ENCODE results near the gene L3HYPDH. TPM values are rescaled to one million over a fixed set of nuclear protein-coding genes. Genes with fewer than 3 reads are reported as not detected.

Gene L3HYPDH
- total RNA-seq, 3 donors from 2014 or later, result 12.8 to 19.2 (median 16.1) TPM

DNA sequence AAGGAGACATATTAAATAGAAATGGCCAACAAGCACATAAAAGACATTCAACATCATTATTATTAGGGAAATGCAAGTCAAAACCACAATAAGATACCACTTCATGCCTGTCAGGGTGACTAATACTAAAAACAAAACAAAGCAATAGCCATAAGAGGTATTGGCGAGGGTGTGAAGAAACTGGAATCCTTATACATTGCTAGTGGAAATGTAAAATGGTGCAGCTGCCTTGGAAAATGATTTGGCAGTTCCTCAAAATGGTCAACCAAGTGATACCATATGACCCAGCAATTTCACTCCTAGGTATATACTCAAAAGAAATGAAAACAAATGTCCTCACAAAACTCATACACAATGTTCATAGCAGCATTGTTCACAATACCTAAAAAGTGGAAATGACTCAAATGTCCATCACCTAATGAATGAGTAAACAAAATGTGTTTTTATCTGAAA lies 46.0 kb downstream of the L3HYPDH start:
- Histone ChIP-seq H3K4me3 (no peak overlapping the region), H3K36me3 (ENCODE audit: low read depth) (no peaks in the 10 kb centered on the region), H3K4me1 (ENCODE audit: low read depth) (no peaks in the 10 kb centered on the region), H3K9me3 (no peaks in the 10 kb centered on the region)
- ATAC-seq (no peak), DNase-seq (no peak)
- intact Hi-C loops (cut with DNase I, micrococcal nuclease), result no loop called here
- no peak for TF ChIP-seq CTCF (IDR thresholded peaks at IDR 0.05)

- Histone ChIP-seq H3K4me3 (no peak overlapping the region), H3K36me3 (ENCODE audit: low read depth) (no peaks in the 10 kb centered on the region), H3K9me3 (no peaks in the 10 kb centered on the region), H3K4me1 (ENCODE audit: low read depth) (no peaks in the 10 kb centered on the region)
- DNase-seq, result no peak
- TF ChIP-seq CTCF (IDR thresholded peaks at IDR 0.05), result no peak
- ATAC-seq, result no peak
- intact Hi-C loops (cut with DNase I, micrococcal nuclease), result no loop called here
Observed at GRCh38 chr14:59435987-59436386, 48.2 kb downstream of the L3HYPDH start.

- no peaks in the 10 kb centered on the region for H3K4me1 ChIP-seq (ENCODE audit: low read depth)
- ATAC-seq (no peak), DNase-seq (no peak)
- no peaks in the 10 kb centered on the region for H3K9me3 ChIP-seq
- no peak for TF ChIP-seq CTCF (IDR thresholded peaks at IDR 0.05)
- no peaks in the 10 kb centered on the region for H3K36me3 ChIP-seq (ENCODE audit: low read depth)
- no peak overlapping the region for H3K4me3 ChIP-seq
- intact Hi-C loops (cut with DNase I, micrococcal nuclease), result no loop called here
Observed at GRCh38 chr14:59435101-59435500, 49.1 kb downstream of the L3HYPDH start.

DNA sequence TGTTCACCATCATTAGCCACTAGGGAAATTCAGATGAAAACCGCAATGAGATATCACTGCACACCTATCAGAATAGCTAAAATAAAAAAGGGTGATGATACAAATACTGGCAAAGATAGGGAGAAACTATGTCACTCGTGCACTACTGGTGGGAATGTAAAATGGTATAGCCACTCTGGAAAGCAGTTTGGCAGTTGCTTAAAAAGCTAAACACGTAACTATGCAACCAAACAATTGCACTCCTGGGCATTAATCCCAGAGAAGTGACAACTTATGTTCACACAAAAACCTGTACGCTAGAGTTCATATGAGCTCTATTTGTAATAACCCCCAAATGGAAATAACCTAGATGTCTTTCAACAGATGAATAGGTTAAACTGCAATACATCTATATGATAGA lies 54.4 kb downstream of the L3HYPDH start:
- intact Hi-C loops (cut with DNase I, micrococcal nuclease), result no loop called here
- no peak for DNase-seq
- no peaks in the 10 kb centered on the region for H3K36me3 ChIP-seq (ENCODE audit: low read depth)
- H3K9me3 ChIP-seq, result no peaks in the 10 kb centered on the region
- H3K4me3 ChIP-seq, result no peak overlapping the region
- TF ChIP-seq CTCF (IDR thresholded peaks at IDR 0.05), result no peak
- ATAC-seq, result no peak
- H3K4me1 ChIP-seq (ENCODE audit: low read depth), result no peaks in the 10 kb centered on the region

DNA sequence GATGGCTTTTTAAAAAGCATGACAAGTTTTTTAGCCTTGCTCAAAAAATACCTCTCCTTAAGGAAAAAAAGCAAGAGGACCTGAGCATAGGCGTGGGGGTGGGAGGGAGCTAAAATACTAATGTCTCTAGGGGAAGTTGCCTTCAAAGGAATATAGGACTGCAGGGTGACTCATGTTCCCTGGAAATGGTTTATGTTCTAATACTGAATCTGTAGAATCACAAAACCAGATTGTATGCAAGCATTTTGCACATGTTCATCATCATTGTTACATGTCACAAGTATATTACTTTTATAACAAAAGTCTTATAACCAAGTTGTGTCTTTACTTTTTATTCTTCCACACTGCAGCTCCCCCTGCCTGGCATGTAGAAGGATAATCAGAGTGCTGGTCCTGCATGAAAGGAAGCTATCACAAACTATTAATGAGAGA lies 55.6 kb downstream of the L3HYPDH start:
- no peaks in the 10 kb centered on the region for H3K36me3 ChIP-seq (ENCODE audit: low read depth)
- H3K9me3 ChIP-seq, result no peaks in the 10 kb centered on the region
- ATAC-seq (no peak), DNase-seq (peak in 1 of 3 donors; percentile 10)
- H3K4me3 ChIP-seq, result no peak overlapping the region
- no peaks in the 10 kb centered on the region for H3K4me1 ChIP-seq (ENCODE audit: low read depth)
- intact Hi-C loops (cut with DNase I, micrococcal nuclease), result no loop called here
- TF ChIP-seq CTCF (IDR thresholded peaks at IDR 0.05), result no peak
